Measurements from ENCODE around the gene AFG1L. TPM values are rescaled to one million over a fixed set of nuclear protein-coding genes. Genes with fewer than 3 reads are reported as not detected.

Gene AFG1L
- total RNA-seq, 2 donors from 2014 or later = 4.6 to 5.0 TPM

GRCh38 chr6:108421366-108421765, 126.5 kb downstream of the AFG1L start:
- H3K4me1 Mint-ChIP-seq (ENCODE audit: low read depth in 2 of 2) = no peaks in the 10 kb centered on the region
- DNase-seq (ENCODE audit: low spot score) (no peak), ATAC-seq (no peak)
- H3K27ac Mint-ChIP-seq = no peak overlapping the region
- H3K4me3 Mint-ChIP-seq = no peak overlapping the region
- no peaks in the 10 kb centered on the region for H3K9me3 Mint-ChIP-seq
- no peaks in the 10 kb centered on the region for H3K36me3 Mint-ChIP-seq
- peaks cover 0 to 6% of the 10 kb centered on the region in 2 donors for H3K27me3 Mint-ChIP-seq

- Mint-ChIP-seq H3K9me3 (no peaks in the 10 kb centered on the region), H3K36me3 (no peaks in the 10 kb centered on the region), H3K27ac (no peak overlapping the region), H3K4me3 (no peak overlapping the region), H3K4me1 (ENCODE audit: low read depth in 2 of 2) (no peaks in the 10 kb centered on the region), H3K27me3 (peaks cover 0 to 6% of the 10 kb centered on the region in 2 donors)
- no peak for DNase-seq (ENCODE audit: low spot score)
- no peak for ATAC-seq
These were observed 129.3 kb downstream of the AFG1L start for GRCh38 chr6:108423982-108424705.

GRCh38 chr6:108425428-108425827, 130.6 kb downstream of the AFG1L start:
- no peak for ATAC-seq
- Mint-ChIP-seq H3K9me3 (no peaks in the 10 kb centered on the region), H3K4me3 (no peak overlapping the region), H3K27ac (no peak overlapping the region), H3K36me3 (no peaks in the 10 kb centered on the region), H3K4me1 (ENCODE audit: low read depth in 2 of 2) (no peaks in the 10 kb centered on the region), H3K27me3 (peaks cover 0 to 6% of the 10 kb centered on the region in 2 donors)
- DNase-seq (ENCODE audit: low spot score) = no peak

- Mint-ChIP-seq H3K4me3 (no peak overlapping the region), H3K27ac (no peak overlapping the region), H3K9me3 (no peaks in the 10 kb centered on the region), H3K27me3 (no peaks in the 10 kb centered on the region), H3K4me1 (ENCODE audit: low read depth in 2 of 2) (peaks cover 0 to 3% of the 10 kb centered on the region in 2 donors), H3K36me3 (no peaks in the 10 kb centered on the region)
- DNase-seq (ENCODE audit: low spot score) = no peak
- ATAC-seq = no peak
These were observed 137.3 kb downstream of the AFG1L start for GRCh38 chr6:108432143-108432542.

- ATAC-seq (no peak), DNase-seq (ENCODE audit: low spot score) (no peak)
- Mint-ChIP-seq H3K27ac (no peak overlapping the region), H3K36me3 (no peaks in the 10 kb centered on the region), H3K27me3 (no peaks in the 10 kb centered on the region), H3K4me3 (no peak overlapping the region), H3K9me3 (no peaks in the 10 kb centered on the region), H3K4me1 (ENCODE audit: low read depth in 2 of 2) (peaks cover 0 to 3% of the 10 kb centered on the region in 2 donors)
These were observed 137.9 kb downstream of the AFG1L start for GRCh38 chr6:108432792-108433191.

GRCh38 chr6:108434222-108434621, 139.4 kb downstream of the AFG1L start:
- no peaks in the 10 kb centered on the region for H3K9me3 Mint-ChIP-seq
- peaks cover 0 to 4% of the 10 kb centered on the region in 2 donors for H3K27me3 Mint-ChIP-seq
- no peak overlapping the region for H3K27ac Mint-ChIP-seq
- peaks cover 3 to 5% of the 10 kb centered on the region in 2 donors for H3K4me1 Mint-ChIP-seq (ENCODE audit: low read depth in 2 of 2)
- ATAC-seq = no peak
- no peak for DNase-seq (ENCODE audit: low spot score)
- H3K4me3 Mint-ChIP-seq = no peak overlapping the region
- no peaks in the 10 kb centered on the region for H3K36me3 Mint-ChIP-seq

- H3K4me3 Mint-ChIP-seq = no peak overlapping the region
- no peaks in the 10 kb centered on the region for H3K9me3 Mint-ChIP-seq
- H3K36me3 Mint-ChIP-seq = no peaks in the 10 kb centered on the region
- peaks cover 0 to 4% of the 10 kb centered on the region in 2 donors for H3K27me3 Mint-ChIP-seq
- no peak overlapping the region for H3K27ac Mint-ChIP-seq
- DNase-seq (ENCODE audit: low spot score) = no peak
- peaks cover 3 to 5% of the 10 kb centered on the region in 2 donors for H3K4me1 Mint-ChIP-seq (ENCODE audit: low read depth in 2 of 2)
- ATAC-seq = no peak
These were observed 140.5 kb downstream of the AFG1L start for GRCh38 chr6:108435391-108435790.

- peaks cover 3 to 5% of the 10 kb centered on the region in 2 donors for H3K4me1 Mint-ChIP-seq (ENCODE audit: low read depth in 2 of 2)
These were observed 141.9 kb downstream of the AFG1L start for GRCh38 chr6:108436771-108437170.

GRCh38 chr6:108437821-108438220, 143.0 kb downstream of the AFG1L start:
- no peaks in the 10 kb centered on the region for H3K9me3 Mint-ChIP-seq
- H3K4me3 Mint-ChIP-seq = no peak overlapping the region
- H3K4me1 Mint-ChIP-seq (ENCODE audit: low read depth in 2 of 2) = peaks cover 0 to 5% of the 10 kb centered on the region in 2 donors
- no peak for DNase-seq (ENCODE audit: low spot score)
- H3K27me3 Mint-ChIP-seq = peaks cover 0 to 4% of the 10 kb centered on the region in 2 donors
- H3K36me3 Mint-ChIP-seq = no peaks in the 10 kb centered on the region
- H3K27ac Mint-ChIP-seq = no peak overlapping the region
- ATAC-seq = no peak

More at GRCh38 chr6:108436771-108437170, 141.9 kb downstream of the AFG1L start:
- Mint-ChIP-seq H3K9me3 (no peaks in the 10 kb centered on the region), H3K27ac (no peak overlapping the region), H3K4me3 (no peak overlapping the region), H3K36me3 (no peaks in the 10 kb centered on the region), H3K27me3 (peaks cover 0 to 4% of the 10 kb centered on the region in 2 donors)
- ATAC-seq (no peak), DNase-seq (ENCODE audit: low spot score) (no peak)

GRCh38 chr6:108438918-108439317, 144.1 kb downstream of the AFG1L start:
- Mint-ChIP-seq H3K36me3 (no peaks in the 10 kb centered on the region), H3K4me3 (no peak overlapping the region), H3K27ac (no peak overlapping the region), H3K4me1 (ENCODE audit: low read depth in 2 of 2) (peaks cover 0 to 5% of the 10 kb centered on the region in 2 donors), H3K27me3 (peaks cover 0 to 4% of the 10 kb centered on the region in 2 donors), H3K9me3 (no peaks in the 10 kb centered on the region)
- no peak for ATAC-seq
- no peak for DNase-seq (ENCODE audit: low spot score)

- H3K27me3 Mint-ChIP-seq = peaks cover 0 to 4% of the 10 kb centered on the region in 2 donors
- H3K27ac Mint-ChIP-seq = no peak overlapping the region
- H3K4me3 Mint-ChIP-seq = no peak overlapping the region
- DNase-seq (ENCODE audit: low spot score) (no peak), ATAC-seq (no peak)
- H3K4me1 Mint-ChIP-seq (ENCODE audit: low read depth in 2 of 2) = peaks cover 0 to 13% of the 10 kb centered on the region in 2 donors
- no peaks in the 10 kb centered on the region for H3K36me3 Mint-ChIP-seq
- H3K9me3 Mint-ChIP-seq = no peaks in the 10 kb centered on the region
These were observed 146.3 kb downstream of the AFG1L start for GRCh38 chr6:108441141-108441540.

GRCh38 chr6:108442770-108443520, 148.1 kb downstream of the AFG1L start:
- no peaks in the 10 kb centered on the region for H3K36me3 Mint-ChIP-seq

GRCh38 chr6:108446629-108447150, 151.8 kb downstream of the AFG1L start:
- Mint-ChIP-seq H3K36me3 (no peaks in the 10 kb centered on the region), H3K27me3 (no peaks in the 10 kb centered on the region), H3K4me3 (no peak overlapping the region), H3K9me3 (no peaks in the 10 kb centered on the region), H3K4me1 (ENCODE audit: low read depth in 2 of 2) (peaks cover 0 to 8% of the 10 kb centered on the region in 2 donors), H3K27ac (no peak overlapping the region)
- DNase-seq (ENCODE audit: low spot score) (no peak), ATAC-seq (no peak)

More at GRCh38 chr6:108442770-108443520, 148.1 kb downstream of the AFG1L start:
- no peak overlapping the region for H3K27ac Mint-ChIP-seq
- ATAC-seq (no peak), DNase-seq (ENCODE audit: low spot score) (no peak)
- H3K9me3 Mint-ChIP-seq = no peaks in the 10 kb centered on the region
- H3K4me1 Mint-ChIP-seq (ENCODE audit: low read depth in 2 of 2) = peaks cover 0 to 13% of the 10 kb centered on the region in 2 donors
- peaks cover 0 to 4% of the 10 kb centered on the region in 2 donors for H3K27me3 Mint-ChIP-seq
- no peak overlapping the region for H3K4me3 Mint-ChIP-seq

- peaks cover under 1 to 9% of the 10 kb centered on the region in 2 donors for H3K4me1 Mint-ChIP-seq (ENCODE audit: low read depth in 2 of 2)
- H3K9me3 Mint-ChIP-seq = no peaks in the 10 kb centered on the region
- H3K36me3 Mint-ChIP-seq = no peaks in the 10 kb centered on the region
- DNase-seq (ENCODE audit: low spot score) (no peak), ATAC-seq (no peak)
- H3K27ac Mint-ChIP-seq = no peak overlapping the region
- H3K4me3 Mint-ChIP-seq = no peak overlapping the region
- no peaks in the 10 kb centered on the region for H3K27me3 Mint-ChIP-seq
These were observed 153.6 kb downstream of the AFG1L start for GRCh38 chr6:108448481-108448880.
